OCI-M2 (cell line): ENCODE results near the gene CBX2.

Source experiments
- DNase-seq: peaks from one replicate; lab custom pipeline; 2025; ENCODE audit not compliant: unreplicated experiment; lab: John Stamatoyannopoulos, UW

The CBX2 gene

GRCh38 chr17:79799174-79799537, 21.2 kb downstream of the CBX2 start:
- no peak for DNase-seq

GRCh38 chr17:79799538-79800324, 21.8 kb downstream of the CBX2 start:
- no peak for DNase-seq

DNA sequence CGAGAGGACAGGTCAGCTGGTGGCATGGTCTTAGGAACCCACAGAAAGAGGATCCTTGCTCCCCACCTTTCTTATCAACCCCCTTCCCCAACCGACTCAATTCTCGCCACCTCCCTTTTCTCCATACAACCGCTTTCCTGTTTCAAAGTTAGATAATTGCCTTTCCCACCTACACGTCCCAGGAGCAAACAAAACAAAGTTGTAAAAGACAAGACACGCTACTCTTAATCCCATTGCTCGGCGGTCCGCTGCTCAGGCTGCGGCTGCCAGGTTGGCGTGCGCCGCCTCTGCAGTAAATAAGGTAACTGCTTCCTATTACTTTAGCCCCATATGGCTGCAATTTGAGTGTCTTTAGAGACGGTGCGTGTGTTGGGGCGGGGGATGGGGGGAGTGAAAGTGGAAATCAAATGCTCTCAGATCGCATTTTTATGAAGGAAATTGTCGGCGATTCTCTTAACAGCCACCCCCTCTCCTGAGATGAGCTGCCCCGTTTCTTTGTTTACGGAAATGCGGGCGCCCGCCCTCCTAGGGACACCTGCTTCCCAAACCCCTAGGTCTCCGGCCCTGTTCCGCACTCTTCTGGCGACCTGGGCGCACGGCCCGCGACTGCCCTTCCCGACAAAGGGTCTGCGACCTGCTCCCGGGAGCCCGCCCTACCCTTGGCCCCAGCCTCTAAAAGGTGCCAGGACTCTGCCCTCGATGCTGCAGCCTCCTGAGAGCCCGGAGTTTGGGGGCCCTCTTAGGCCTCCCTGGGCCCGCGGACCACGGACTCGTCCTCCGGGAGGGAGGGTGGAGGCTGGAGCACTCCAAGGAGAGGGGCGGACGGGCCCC, 22.6 kb downstream of the CBX2 start:
- no peak for DNase-seq

DNA sequence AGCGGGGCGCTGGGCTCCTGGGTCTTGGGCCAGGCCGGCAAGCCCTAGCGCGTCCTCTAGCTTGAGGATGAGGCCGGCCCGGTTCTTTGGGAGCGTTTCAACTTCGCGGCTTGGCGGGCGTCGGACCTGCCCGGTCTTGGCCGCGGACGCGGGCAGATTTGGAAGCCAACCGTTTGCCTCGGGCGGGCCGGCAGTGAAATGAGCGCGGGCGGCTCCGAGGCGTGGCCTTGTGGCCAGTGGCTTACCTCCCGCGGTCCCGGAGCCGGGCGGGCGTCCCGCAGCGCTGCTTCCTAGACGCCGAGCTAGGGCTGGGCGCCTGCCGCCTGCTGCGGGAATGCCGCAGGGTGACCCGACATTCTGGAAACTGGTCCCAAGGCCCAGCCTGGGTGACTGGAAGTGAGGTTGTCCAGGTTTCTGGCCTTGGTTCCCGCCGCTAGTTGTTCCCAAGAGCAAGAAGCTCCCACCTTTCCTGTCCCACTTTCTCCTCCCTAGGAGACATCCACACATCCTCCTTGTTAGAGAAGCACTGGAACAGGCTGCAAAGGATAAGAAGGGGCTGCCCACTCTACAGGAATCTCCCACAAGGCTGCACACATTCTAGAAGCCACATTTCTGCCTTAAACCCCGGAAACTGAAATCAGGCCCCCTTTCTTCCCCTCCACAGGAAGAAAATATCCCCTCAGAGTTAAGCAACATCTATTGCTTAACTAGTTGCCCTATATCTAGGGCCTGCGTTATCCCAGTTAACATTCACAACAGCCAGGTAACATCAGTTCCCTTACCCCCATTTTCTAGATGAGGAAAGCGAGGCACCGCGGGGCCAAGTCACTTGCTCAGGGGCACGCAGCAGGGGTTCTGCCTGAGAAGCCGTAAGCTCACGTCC, 23.4 kb downstream of the CBX2 start:
- no peak for DNase-seq

DNA sequence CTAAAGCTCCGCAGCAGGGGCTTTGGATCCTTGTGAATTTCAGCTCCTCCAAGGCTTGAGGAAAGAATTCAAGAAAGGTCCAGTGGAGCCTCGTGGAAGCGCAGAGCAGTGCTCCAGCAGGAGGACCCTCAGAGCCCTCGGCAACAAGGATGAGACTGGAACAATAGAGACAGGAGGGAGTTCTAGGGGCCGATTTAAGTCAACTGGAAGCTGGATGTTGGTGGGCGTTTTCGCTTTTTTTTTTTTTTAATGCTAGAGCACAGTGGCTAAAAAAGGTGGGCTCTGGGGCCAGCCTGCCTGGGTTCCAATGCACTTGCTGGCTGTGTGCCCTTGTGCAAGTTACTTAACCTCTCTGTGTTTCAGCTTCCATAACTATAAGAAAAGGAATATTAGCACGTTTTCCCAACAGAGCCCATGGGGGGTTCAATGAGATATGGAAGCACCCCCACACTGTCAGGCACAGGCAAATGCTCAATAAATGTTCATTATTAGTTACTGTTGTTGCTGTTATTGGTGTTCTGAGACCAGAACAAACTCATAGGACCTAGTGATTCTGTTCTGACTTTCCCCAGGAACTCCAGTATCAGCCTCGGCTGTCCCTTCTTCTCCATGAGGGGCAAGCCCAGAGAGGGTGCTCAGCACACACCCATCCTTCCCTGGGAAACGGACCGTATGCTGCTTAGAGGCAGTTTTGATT, 24.2 kb downstream of the CBX2 start:
- no peak for DNase-seq

- no peak for DNase-seq
Measured at GRCh38 chr17:79802736-79803420, 24.9 kb downstream of the CBX2 start.

DNA sequence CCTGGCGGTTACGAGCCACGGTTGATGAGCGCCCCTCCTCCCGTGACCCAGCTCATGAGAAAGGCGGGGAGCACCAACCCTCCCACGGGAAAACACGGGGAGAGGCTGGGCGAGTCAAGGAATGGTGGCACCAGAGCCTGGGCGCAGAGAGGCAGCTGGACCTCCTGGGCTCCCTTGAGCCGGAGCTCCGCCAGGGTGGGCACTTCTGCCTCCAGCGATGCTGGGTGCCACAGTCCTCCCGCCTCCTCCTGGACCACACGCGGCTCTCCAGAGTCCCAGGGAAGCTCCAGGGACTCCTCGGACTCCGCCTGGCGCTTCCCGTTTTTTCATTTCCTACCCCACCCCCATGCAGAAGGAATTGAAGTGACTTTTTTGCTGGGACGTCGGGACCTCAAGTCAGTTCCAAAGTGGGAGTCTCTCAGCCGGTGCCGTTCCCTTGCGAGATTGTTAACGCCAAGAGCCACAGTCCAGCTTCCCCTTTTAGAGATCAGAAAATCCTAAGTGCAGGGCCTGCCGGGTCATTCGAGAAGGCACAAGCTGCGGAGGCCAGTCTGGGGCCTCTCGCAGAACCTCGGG, 25.6 kb downstream of the CBX2 start:
- no peak for DNase-seq

DNA sequence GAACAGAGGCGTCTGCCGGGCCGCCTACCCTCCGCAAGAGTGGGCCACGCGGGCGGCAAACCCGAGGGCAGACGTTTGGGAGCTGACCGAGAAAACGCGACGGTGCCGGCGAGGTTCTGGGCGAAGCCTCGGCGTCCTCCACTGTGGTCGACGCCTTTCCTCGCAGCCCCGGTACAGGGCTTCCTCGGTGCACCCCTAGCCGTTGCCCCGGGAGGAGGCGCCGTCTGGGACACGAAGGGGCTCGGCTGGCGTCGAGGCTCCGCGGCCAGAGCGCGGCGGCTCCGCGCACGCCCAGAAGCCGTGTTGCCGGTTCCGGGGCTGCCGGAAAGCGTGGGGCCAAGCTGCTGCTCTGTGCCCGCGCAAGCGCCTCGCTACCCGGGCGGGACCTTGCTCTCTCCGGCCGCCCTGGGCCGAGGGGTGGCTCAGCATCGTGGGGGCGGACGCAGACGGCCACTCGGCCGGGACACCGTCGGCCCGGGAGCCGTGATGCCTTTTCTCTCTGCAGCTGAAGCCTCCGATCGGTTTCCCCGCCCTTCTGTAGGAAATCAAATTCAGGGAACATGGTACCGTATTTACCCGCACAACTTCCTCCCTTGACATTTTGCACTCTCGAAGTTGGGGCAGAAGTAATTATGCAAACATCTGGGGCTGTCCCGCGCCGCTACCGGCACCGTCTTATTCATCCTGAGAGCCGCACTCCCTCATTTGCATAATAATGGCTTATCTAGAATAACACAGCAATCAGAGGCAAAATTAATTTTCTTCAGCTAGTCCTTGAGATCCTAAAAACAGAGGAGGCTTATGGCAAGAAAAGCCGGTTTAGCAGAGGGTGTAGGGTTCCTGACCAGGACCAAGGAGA, 26.3 kb downstream of the CBX2 start:
- no peak for DNase-seq

DNA sequence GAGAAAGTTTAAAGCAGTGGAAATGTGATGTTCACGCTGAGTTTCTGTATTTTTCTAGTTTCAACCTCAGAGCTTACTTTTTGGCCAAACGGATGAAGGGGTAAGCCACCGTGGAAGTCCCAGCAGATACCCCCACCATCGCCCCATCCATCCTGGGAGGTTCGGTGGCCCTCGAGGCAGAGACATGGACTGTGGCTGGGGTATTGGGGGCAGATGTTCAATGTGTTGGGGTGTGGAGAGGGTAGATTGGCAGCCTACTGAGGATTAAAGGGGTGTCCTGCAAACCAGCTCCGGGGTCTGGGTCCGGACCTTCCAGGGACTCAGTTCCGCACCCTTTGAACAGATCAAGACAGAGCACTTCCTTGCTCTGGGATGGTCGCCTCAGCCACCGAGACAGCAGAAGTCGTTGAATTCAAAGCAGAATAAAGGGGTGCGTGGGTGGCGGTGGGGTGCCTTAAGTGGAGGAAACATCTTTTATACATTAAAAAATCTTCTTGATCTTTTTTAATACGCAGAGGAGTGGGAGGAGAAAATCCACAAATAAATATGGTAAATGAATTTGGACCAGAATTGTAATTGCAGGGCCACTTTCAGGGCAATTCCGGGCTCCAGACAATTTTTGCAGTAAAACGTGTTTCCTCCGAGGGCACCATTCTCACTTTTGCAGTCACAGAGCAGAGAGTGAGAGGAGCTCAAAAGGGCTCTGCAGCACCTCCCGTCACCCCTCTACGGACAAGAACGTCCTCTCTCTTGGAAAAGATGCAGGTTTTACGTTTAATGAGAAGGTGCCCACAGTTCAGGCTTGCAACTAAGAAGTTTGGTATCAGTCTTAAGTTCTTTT, 27.1 kb downstream of the CBX2 start:
- no peak for DNase-seq

DNA sequence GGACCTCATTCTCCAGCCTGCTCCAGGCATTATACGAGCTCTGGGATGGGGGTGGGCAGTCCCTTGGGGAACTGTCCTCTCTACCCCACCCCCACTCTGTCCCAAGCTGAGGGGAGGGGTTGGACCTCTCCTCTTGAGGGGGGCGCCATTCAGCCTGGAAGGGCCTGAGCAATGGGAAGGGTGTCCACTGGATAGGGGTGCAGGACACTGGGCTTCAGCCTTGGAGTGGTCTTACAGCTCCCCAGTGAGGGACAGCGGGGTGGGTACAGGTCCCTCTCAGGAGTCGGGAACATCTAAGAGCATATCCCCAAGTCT, 28.5 kb downstream of the CBX2 start:
- no peak for DNase-seq

DNA sequence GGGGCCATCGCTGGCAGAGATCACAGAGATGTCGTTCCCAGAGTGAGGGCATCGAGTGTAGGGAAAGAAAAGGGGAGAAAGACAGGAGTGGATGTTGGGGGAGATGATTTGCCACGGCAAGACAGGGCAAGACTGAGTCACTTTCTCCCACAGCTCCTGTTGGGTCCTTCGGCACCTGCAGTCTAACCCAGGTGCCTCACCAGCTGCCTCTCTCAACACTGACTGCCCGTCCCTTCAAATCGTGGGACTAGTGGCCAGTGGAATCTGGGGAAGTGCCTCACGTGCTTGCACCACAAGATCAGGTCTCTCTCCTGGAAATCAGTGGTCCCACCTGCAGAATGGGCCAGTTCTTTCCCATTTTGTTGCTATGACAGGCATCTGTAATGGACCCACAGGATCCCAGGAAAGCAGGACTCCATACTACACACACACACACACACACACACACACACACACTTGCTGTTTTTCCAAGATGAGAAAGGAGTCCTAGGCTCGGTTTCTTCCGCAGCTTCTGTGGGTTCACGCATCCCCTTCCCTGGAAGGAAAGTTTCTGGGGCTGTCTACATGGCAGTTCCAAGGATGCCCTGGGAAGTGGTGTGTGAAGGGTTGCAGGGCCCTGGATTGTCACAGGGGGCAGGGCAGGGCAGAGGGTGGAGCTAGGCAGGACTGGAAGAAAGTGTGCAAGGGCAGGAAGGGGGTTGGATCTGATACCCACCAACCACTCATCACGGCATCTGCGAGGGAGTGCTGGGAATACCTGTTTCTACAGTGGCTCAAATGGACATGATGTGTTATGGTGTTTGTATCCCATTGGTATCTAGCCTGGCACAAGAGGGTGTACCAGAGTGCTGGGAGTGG, 29.1 kb downstream of the CBX2 start:
- DNase-seq, result no peak

GRCh38 chr17:79808763-79809529, 31.0 kb downstream of the CBX2 start:
- no peak for DNase-seq

DNA sequence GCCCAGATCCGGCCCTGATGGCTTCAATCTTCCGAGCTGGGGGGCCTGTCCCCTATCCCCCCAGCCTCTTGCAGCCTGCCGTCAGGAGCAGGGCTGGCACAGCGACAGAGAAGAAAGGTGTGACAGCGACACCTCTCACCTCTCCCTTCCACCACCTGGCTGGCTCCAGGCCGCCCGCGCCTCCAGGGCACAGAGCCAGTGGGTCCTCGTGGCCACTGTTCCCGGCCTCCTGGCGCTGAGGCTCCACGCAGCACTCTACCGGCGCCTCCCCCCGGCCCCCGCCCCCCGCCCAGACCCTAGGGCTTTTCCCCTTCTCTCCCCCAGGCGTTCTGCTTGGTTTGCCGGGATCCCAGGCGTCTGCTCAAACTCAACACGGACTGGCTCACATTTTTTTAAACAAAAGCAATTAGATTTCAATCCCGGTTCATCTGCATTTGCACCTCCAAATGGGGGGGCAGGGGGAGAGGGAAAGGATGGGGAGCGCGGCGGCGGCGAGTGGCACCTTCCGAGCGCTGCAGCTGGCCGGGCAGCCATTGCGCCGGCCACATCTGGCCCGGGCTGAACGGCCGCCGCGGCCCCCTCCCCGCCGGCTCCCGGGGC, 31.7 kb downstream of the CBX2 start:
- no peak for DNase-seq

GRCh38 chr17:79810130-79811010, 32.4 kb downstream of the CBX2 start:
- no peak for DNase-seq
